Fibroblast of lung (primary cell): ENCODE data around the gene SGSH.

Source experiments
- CTCF ChIP-seq, 2 donors: IDR thresholded peaks in 1 of 2; conservative IDR thresholded peaks in 1 of 2; 1 replicate in 1 of 2; 2 replicates in 1 of 2; pipeline ENCODE4 v1.5.1; 2011 to 2012; ENCODE audit warnings: low read length in 2 of 2, control low read depth in 1 of 2, inconsistent platforms in 1 of 2, low read depth in 1 of 2, mild to moderate bottlenecking in 1 of 2
- EZH2 ChIP-seq: IDR thresholded peaks from 2 replicates; pipeline ENCODE4 v1.5.1; 2012; ENCODE audit warnings: low read length, control low read depth, mild to moderate bottlenecking; ENCODE audit errors: missing control alignments

- TF ChIP-seq EZH2, result no peak
- TF ChIP-seq CTCF (conservative IDR thresholded peaks at IDR 0.05 in 1 of 2, IDR thresholded peaks at IDR 0.05 in 1 of 2; ENCODE audit: low read depth in 1 of 2, low read length in 2 of 2), result no peak
Measured at GRCh38 chr17:80262291-80262690, 42.2 kb upstream of the SGSH start.
